Measurements from ENCODE around the gene CAP1. TPM values are rescaled to one million over a fixed set of nuclear protein-coding genes. Genes with fewer than 3 reads are reported as not detected.

CAP1 gene
- total and polyA plus RNA-seq, 10 of the 15 experiments (the other 5 are each of a cell fraction or from before 2014, with no cell fraction given), result 360 to 500 (median 431) TPM

DNA sequence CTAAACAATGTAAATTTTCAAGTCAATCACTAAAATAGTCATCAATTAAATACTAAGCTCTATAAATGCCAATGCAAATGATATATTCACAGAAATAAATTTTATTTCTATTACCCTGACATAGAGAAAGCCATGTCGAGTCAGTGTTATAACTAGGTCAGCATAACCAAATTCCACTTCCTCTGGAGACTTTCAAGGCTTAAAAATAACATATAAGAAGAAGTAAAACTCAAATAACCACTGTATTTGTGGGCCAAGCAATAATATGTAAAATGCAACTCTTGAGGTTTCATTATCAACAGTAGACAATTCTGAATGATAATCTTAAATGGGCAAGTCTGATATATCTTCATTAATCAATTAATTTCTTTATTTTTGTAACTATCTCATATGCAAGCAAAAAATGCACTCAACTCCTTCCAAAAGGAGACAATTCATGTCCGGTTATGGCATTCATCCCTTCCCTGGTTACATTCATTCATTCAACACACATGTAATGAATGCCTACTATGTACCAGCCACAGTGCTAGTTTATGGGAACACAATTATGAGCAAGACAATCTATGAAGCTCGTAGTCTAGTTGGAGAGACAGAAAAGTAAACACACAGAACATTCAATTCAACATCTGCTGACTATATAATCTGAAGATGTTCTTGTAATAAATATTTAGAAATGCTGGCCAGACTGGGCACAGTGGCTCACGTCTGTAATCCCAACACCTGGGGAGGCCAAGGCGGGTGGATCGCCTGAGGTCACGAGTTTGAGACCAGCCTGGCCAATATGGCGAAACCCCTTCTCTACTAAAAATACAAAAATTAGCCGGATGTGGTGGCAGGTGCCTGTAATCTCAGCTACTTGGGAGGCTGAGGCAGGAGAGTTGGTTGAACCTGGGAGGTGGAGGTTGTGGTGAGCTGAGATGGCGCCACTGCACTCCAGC is 37.1 kb upstream of the CAP1 start:
- peaks cover 42% of the 10 kb centered on the region for H3K4me1 ChIP-seq (ENCODE audit: control insufficient read depth, insufficient read depth, low read length)
- POLR2A ChIA-PET, result interaction anchor here (0.6 to 1.0 kb wide), 8 partner anchors 22 to 283 kb away, joined by 3 to 7 read pairs (median 5); no protein-coding TSS in a partner anchor
- TF ChIP-seq NFYB (IDR thresholded peaks at IDR 0.05; ENCODE audit: insufficient read depth, low read depth, low read length) (no peak), CHD4 (IDR thresholded peaks at IDR 0.05) (no peak), TBL1XR1 (IDR thresholded peaks at IDR 0.05; ENCODE audit: low read depth, low read length) (no peak), YY1 (IDR thresholded peaks at IDR 0.05; ENCODE audit: low read depth, low read length) (no peak), NRF1 (conservative IDR thresholded peaks at IDR 0.05; ENCODE audit: low read depth, low read length) (no peak)
- TF ChIP-seq, protein P1, sequence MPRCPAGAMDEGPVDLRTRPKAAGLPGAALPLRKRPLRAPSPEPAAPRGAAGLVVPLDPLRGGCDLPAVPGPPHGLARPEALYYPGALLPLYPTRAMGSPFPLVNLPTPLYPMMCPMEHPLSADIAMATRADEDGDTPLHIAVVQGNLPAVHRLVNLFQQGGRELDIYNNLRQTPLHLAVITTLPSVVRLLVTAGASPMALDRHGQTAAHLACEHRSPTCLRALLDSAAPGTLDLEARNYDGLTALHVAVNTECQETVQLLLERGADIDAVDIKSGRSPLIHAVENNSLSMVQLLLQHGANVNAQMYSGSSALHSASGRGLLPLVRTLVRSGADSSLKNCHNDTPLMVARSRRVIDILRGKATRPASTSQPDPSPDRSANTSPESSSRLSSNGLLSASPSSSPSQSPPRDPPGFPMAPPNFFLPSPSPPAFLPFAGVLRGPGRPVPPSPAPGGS (IDR thresholded peaks at IDR 0.05; ENCODE audit: borderline replicate concordance, insufficient read depth, low read depth, low read length, poor library complexity, severe bottlenecking), result no peak
- TF ChIP-seq, protein P2, sequence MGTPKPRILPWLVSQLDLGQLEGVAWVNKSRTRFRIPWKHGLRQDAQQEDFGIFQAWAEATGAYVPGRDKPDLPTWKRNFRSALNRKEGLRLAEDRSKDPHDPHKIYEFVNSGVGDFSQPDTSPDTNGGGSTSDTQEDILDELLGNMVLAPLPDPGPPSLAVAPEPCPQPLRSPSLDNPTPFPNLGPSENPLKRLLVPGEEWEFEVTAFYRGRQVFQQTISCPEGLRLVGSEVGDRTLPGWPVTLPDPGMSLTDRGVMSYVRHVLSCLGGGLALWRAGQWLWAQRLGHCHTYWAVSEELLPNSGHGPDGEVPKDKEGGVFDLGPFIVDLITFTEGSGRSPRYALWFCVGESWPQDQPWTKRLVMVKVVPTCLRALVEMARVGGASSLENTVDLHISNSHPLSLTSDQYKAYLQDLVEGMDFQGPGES (IDR thresholded peaks at IDR 0.05), result no peak
- TF ChIP-seq, protein P3, sequence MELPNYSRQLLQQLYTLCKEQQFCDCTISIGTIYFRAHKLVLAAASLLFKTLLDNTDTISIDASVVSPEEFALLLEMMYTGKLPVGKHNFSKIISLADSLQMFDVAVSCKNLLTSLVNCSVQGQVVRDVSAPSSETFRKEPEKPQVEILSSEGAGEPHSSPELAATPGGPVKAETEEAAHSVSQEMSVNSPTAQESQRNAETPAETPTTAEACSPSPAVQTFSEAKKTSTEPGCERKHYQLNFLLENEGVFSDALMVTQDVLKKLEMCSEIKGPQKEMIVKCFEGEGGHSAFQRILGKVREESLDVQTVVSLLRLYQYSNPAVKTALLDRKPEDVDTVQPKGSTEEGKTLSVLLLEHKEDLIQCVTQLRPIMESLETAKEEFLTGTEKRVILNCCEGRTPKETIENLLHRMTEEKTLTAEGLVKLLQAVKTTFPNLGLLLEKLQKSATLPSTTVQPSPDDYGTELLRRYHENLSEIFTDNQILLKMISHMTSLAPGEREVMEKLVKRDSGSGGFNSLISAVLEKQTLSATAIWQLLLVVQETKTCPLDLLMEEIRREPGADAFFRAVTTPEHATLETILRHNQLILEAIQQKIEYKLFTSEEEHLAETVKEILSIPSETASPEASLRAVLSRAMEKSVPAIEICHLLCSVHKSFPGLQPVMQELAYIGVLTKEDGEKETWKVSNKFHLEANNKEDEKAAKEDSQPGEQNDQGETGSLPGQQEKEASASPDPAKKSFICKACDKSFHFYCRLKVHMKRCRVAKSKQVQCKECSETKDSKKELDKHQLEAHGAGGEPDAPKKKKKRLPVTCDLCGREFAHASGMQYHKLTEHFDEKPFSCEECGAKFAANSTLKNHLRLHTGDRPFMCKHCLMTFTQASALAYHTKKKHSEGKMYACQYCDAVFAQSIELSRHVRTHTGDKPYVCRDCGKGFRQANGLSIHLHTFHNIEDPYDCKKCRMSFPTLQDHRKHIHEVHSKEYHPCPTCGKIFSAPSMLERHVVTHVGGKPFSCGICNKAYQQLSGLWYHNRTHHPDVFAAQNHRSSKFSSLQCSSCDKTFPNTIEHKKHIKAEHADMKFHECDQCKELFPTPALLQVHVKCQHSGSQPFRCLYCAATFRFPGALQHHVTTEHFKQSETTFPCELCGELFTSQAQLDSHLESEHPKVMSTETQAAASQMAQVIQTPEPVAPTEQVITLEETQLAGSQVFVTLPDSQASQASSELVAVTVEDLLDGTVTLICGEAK (IDR thresholded peaks at IDR 0.05; ENCODE audit: borderline replicate concordance), result no peak
- TF ChIP-seq, protein P4, sequence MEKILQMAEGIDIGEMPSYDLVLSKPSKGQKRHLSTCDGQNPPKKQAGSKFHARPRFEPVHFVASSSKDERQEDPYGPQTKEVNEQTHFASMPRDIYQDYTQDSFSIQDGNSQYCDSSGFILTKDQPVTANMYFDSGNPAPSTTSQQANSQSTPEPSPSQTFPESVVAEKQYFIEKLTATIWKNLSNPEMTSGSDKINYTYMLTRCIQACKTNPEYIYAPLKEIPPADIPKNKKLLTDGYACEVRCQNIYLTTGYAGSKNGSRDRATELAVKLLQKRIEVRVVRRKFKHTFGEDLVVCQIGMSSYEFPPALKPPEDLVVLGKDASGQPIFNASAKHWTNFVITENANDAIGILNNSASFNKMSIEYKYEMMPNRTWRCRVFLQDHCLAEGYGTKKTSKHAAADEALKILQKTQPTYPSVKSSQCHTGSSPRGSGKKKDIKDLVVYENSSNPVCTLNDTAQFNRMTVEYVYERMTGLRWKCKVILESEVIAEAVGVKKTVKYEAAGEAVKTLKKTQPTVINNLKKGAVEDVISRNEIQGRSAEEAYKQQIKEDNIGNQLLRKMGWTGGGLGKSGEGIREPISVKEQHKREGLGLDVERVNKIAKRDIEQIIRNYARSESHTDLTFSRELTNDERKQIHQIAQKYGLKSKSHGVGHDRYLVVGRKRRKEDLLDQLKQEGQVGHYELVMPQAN (conservative IDR thresholded peaks at IDR 0.05), result no peak

More for the DNA sequence above, 37.1 kb upstream of the CAP1 start:
- Histone ChIP-seq H4K20me1 (ENCODE audit: control insufficient read depth, insufficient read depth) (no peaks in the 10 kb centered on the region), H3K9me3 (replicated peaks; ENCODE audit: control insufficient read depth, insufficient read depth, low read length) (peaks cover 22% of the 10 kb centered on the region), H3K27ac (ENCODE audit: control insufficient read depth, insufficient read depth) (peak overlapping the region; percentile 89), H3K27me3 (replicated peaks in 1 of 2; ENCODE audit: control insufficient read depth in 2 of 2, insufficient read depth in 2 of 2, low read length in 1 of 2) (no peaks in the 10 kb centered on the region), H3K9ac (ENCODE audit: control insufficient read depth, insufficient read depth, low read length) (no peak overlapping the region), H3K4me2 (ENCODE audit: control insufficient read depth, insufficient read depth) (peak overlapping the region; percentile 71), H2AFZ (ENCODE audit: control insufficient read depth, low read depth, low read length) (no peak overlapping the region), H3K36me3 (ENCODE audit: control insufficient read depth in 2 of 2, insufficient read depth in 2 of 2, low read length in 1 of 2) (no peaks in the 10 kb centered on the region), H3K79me2 (ENCODE audit: control insufficient read depth, insufficient read depth, low read length) (no peaks in the 10 kb centered on the region), H3K4me3 (0 out of 2 replicates have a peak overlapping the region, but pooled peaks have one; percentile 16)
- in situ Hi-C loops (cut with MboI), result no loop called here
- no TSS peak for BruUV-seq (replicated peaks)
- DNase-seq (ENCODE audit: low read depth, low spot score), result peak; percentile 53
- FAIRE-seq, result no peak
- ChIA-PET SMC1A (ENCODE audit: uncharacterized antibody, unreplicated experiment) (interaction anchor here (0.7 to 5.6 kb wide), 8 partner anchors 8 to 45 kb away, joined by 3 to 28 read pairs (median 4); no protein-coding TSS in a partner anchor), RAD21 (ENCODE audit: unreplicated experiment) (interaction anchor here (0.7 to 2.4 kb wide), 7 partner anchors 11 to 302 kb away, joined by 3 to 11 read pairs (median 5); partner anchors contain the start of gene CAP1), CTCF (interaction anchor here (0.8 to 3.5 kb wide), 9 partner anchors 11 to 84 kb away, joined by 3 to 21 read pairs (median 3); no protein-coding TSS in a partner anchor)
- peak; percentile 95 for ATAC-seq
- 14% methylated on average over 10 of the region's 10 CpGs for WGBS (ENCODE audit: insufficient coverage, insufficient replicate concordance, low lambda C conversion rate, missing lambda C conversion rate)
- intact Hi-C loops (cut with micrococcal nuclease; ENCODE audit: unreplicated experiment), result no loop called here
